ENCODE data around the gene NT5C3A.
"Not testable (repeated sequence)": the region's sequence is repeated elsewhere in the genome, so short reads cannot be mapped to it uniquely, and the experiment has no call there.

Gene NT5C3A

GRCh38 chr7:32979902-32980301, 82.7 kb downstream of the NT5C3A start:
- DNase-seq (ENCODE audit: low spot score), result not testable (repeated sequence)

GRCh38 chr7:32979246-32979645, 83.3 kb downstream of the NT5C3A start:
- not testable (repeated sequence) for DNase-seq (ENCODE audit: low spot score)

- not testable (repeated sequence) for DNase-seq (ENCODE audit: low spot score)
Measured at GRCh38 chr7:32977159-32977558, 85.4 kb downstream of the NT5C3A start.

- not testable (repeated sequence) for DNase-seq (ENCODE audit: low spot score)
Measured at GRCh38 chr7:32971967-32972366, 90.6 kb downstream of the NT5C3A start.

GRCh38 chr7:32967268-32967582, 95.4 kb downstream of the NT5C3A start:
- DNase-seq (ENCODE audit: low spot score), result not testable (repeated sequence)

- not testable (repeated sequence) for DNase-seq (ENCODE audit: low spot score)
Measured at GRCh38 chr7:32966489-32967267, 95.9 kb downstream of the NT5C3A start.

- not testable (repeated sequence) for DNase-seq (ENCODE audit: low spot score)
Measured at GRCh38 chr7:32964461-32965159, 98.0 kb downstream of the NT5C3A start.

Data from iPS-NIHi11 (cell line).